GM12891 (cell line): ENCODE data around the gene IDH3G.

Experiments used
- POLR2A ChIP-seq: IDR thresholded peaks from 2 replicates; pipeline ENCODE4 v1.6.1; 2011; ENCODE audit warnings: low read depth, low read length, control low read depth
- TAF1 ChIP-seq: IDR thresholded peaks from 2 replicates; pipeline ENCODE4 v1.6.1; 2011; ENCODE audit warnings: low read depth, low read length, control low read depth

- TF ChIP-seq TAF1 (no peak), POLR2A (no peak)
These were observed 13.3 kb downstream of the IDH3G start, which contains the start of gene SRPK3 for GRCh38 chrX:153780678-153781427.
